Naive thymus-derived CD8-positive, alpha-beta T cell (primary cell): ENCODE results near the gene RITA1. TPM values are rescaled to one million over a fixed set of nuclear protein-coding genes. Genes with fewer than 3 reads are reported as not detected.
A peak's percentile ranks its signal among the peaks of the same experiment; 100 is the strongest.

Experiments used
- ATAC-seq, 2 donors: fragments of 150-1000 bp; cut with Tn5 transposase in 1 of 2; sonication (Bioruptor Pico), chemical (Tn5 transposase) in 1 of 2; 1 replicate in 1 of 2; 2 replicates in 1 of 2; pipeline ENCODE4 v1.10.0; 2021; ENCODE audit warnings: mild to moderate bottlenecking in 2 of 2, moderate library complexity in 2 of 2
- POLR2A ChIA-PET: fragments of 350-600 bp; sonication (Branson Sonifier 250); formaldehyde crosslinking; loops from one replicate; lab custom pipeline; 2021; ENCODE audit warnings: antibody characterized with exemption; lab: Charles Lee
- DNase-seq, 10 donors: peaks; one replicate each; pipeline versions ENCODE4 v3.0.0 to v3.0.0-alpha.2; 2020 to 2022
- H3K27ac Mint-ChIP-seq, 10 donors: one replicate each; pipeline ENCODE4 v1.8.0; 2020 to 2022; ENCODE audit warnings: mild to moderate bottlenecking in 10 of 10, mixed read lengths in 10 of 10, moderate library complexity in 4 of 10, inconsistent platforms in 1 of 10
- H3K27me3 Mint-ChIP-seq, 5 donors: one replicate each; pipeline ENCODE4 v1.8.0; 2021 to 2022; ENCODE audit warnings: mixed read lengths in 5 of 5
- H3K36me3 Mint-ChIP-seq, 3 donors: one replicate each; pipeline ENCODE4 v1.8.0; 2020 to 2022; ENCODE audit warnings: mixed read lengths in 3 of 3, mild to moderate bottlenecking in 2 of 3, inconsistent platforms in 1 of 3
- H3K4me1 Mint-ChIP-seq, 4 donors: one replicate each; pipeline ENCODE4 v1.8.0; 2021 to 2022; ENCODE audit warnings: mixed read lengths in 4 of 4
- H3K4me3 Mint-ChIP-seq, 10 donors: one replicate each; pipeline ENCODE4 v1.8.0; 2020 to 2022; ENCODE audit warnings: mild to moderate bottlenecking in 10 of 10, mixed read lengths in 10 of 10, moderate library complexity in 6 of 10, inconsistent platforms in 1 of 10
- H3K9me3 Mint-ChIP-seq, 9 donors: one replicate each; pipeline ENCODE4 v1.8.0; 2020 to 2022; ENCODE audit warnings: mixed read lengths in 9 of 9, mild to moderate bottlenecking in 3 of 9, inconsistent platforms in 1 of 9, moderate library complexity in 1 of 9
- polyA plus RNA-seq, 3 donors: library from polyadenylated mRNA; unstranded; fragments of 300-500 nt; fragmentation: Illumina TruSeq; gene quantifications; one replicate each; pipeline ENCODE4 v1.2.3, GENCODE V29; 2021
- total RNA-seq, 8 experiments: library from RNA in 2 of 8; stranded (reverse) in 2 of 8; gene quantifications; one replicate each; pipeline ENCODE4 v1.2.3 and lab custom pipeline; 2021 to 2026

RITA1 gene
- total and polyA plus RNA-seq, 5 experiments from 2014 or later = 12.8 to 26.2 (median 22.9) TPM

- no peak for ATAC-seq
- Mint-ChIP-seq H3K4me3 (peak overlapping the region; percentile 90 to 99 (median 95)), H3K4me1 (peaks cover 19 to 52% (median 39%) of the 10 kb centered on the region in 4 donors), H3K27ac (peak overlapping the region; percentile 88 to 98 (median 96)), H3K27me3 (no peaks in the 10 kb centered on the region), H3K36me3 (peaks cover 0 to 34% (median 5%) of the 10 kb centered on the region in 3 donors), H3K9me3 (no peaks in the 10 kb centered on the region)
- DNase-seq = no peak
- POLR2A ChIA-PET = interaction anchor here (0.6 to 3.0 kb wide), 11 partner anchors 10 to 207 kb away, joined by 3 to 19 read pairs (median 4); partner anchors contain the start of genes OAS2 and TPCN1
Measured at GRCh38 chr12:113186033-113186365, 478 bp downstream of the RITA1 start.

- POLR2A ChIA-PET = interaction anchor here (0.6 to 3.0 kb wide), 6 partner anchors 12 to 208 kb away, joined by 3 to 19 read pairs (median 4); partner anchors contain the start of genes OAS2 and TPCN1
- Mint-ChIP-seq H3K9me3 (no peaks in the 10 kb centered on the region), H3K4me3 (peak overlapping the region; percentile 90 to 99 (median 95)), H3K27ac (peak overlapping the region; percentile 88 to 98 (median 96)), H3K36me3 (peaks cover 3 to 36% (median 5%) of the 10 kb centered on the region in 3 donors), H3K27me3 (no peaks in the 10 kb centered on the region), H3K4me1 (peaks cover 16 to 50% (median 37%) of the 10 kb centered on the region in 4 donors)
- no peak for ATAC-seq
- no peak for DNase-seq
Measured at GRCh38 chr12:113186666-113187325, 1.3 kb downstream of the RITA1 start.

GRCh38 chr12:113189361-113189760 lies 3.8 kb downstream of the RITA1 start:
- Mint-ChIP-seq H3K9me3 (no peaks in the 10 kb centered on the region), H3K27ac (peak overlapping the region in 3 of 10 donors; percentile 12 to 82 (median 73)), H3K36me3 (peaks cover 3 to 37% (median 5%) of the 10 kb centered on the region in 3 donors), H3K27me3 (no peaks in the 10 kb centered on the region), H3K4me3 (no peak overlapping the region), H3K4me1 (peaks cover 15 to 31% (median 22%) of the 10 kb centered on the region in 4 donors)
- DNase-seq (no peak), ATAC-seq (no peak)
- POLR2A ChIA-PET = no interaction called here

- Mint-ChIP-seq H3K27me3 (no peaks in the 10 kb centered on the region), H3K4me1 (peaks cover 15 to 27% (median 20%) of the 10 kb centered on the region in 4 donors), H3K9me3 (no peaks in the 10 kb centered on the region), H3K36me3 (peaks cover 3 to 37% (median 5%) of the 10 kb centered on the region in 3 donors), H3K4me3 (no peak overlapping the region), H3K27ac (peak overlapping the region in 3 of 10 donors; percentile 35 to 77 (median 37))
- DNase-seq (no peak), ATAC-seq (no peak)
- POLR2A ChIA-PET = no interaction called here
Measured at GRCh38 chr12:113190761-113191160, 5.2 kb downstream of the RITA1 start.

- Mint-ChIP-seq H3K27me3 (no peaks in the 10 kb centered on the region), H3K27ac (no peak overlapping the region), H3K9me3 (no peaks in the 10 kb centered on the region), H3K36me3 (peaks cover 3 to 37% (median 5%) of the 10 kb centered on the region in 3 donors), H3K4me1 (peaks cover 12 to 24% (median 18%) of the 10 kb centered on the region in 4 donors), H3K4me3 (no peak overlapping the region)
- POLR2A ChIA-PET = no interaction called here
- ATAC-seq = no peak
- no peak for DNase-seq
Measured at GRCh38 chr12:113191227-113191626, 5.7 kb downstream of the RITA1 start.

- H3K27ac Mint-ChIP-seq = no peak overlapping the region
- ATAC-seq (no peak), DNase-seq (no peak)
- no peak overlapping the region for H3K4me3 Mint-ChIP-seq
- H3K9me3 Mint-ChIP-seq = no peaks in the 10 kb centered on the region
- POLR2A ChIA-PET = interaction anchor here (0.6 to 0.8 kb wide), 3 partner anchors 30 to 717 kb away, joined by 3 to 8 read pairs (median 4); no protein-coding TSS in a partner anchor
- peaks cover 0 to 25% (median 3%) of the 10 kb centered on the region in 3 donors for H3K36me3 Mint-ChIP-seq
- H3K27me3 Mint-ChIP-seq = no peaks in the 10 kb centered on the region
- peaks cover 0 to 12% (median 3%) of the 10 kb centered on the region in 4 donors for H3K4me1 Mint-ChIP-seq
Measured at GRCh38 chr12:113194971-113195391, 9.5 kb downstream of the RITA1 start.

- Mint-ChIP-seq H3K9me3 (no peaks in the 10 kb centered on the region), H3K27me3 (no peaks in the 10 kb centered on the region), H3K4me3 (no peak overlapping the region), H3K27ac (peak overlapping the region in 2 of 10 donors; percentile 2 to 67), H3K4me1 (peaks cover 0 to 12% (median 3%) of the 10 kb centered on the region in 4 donors), H3K36me3 (peaks cover 0 to 19% (median 3%) of the 10 kb centered on the region in 3 donors)
- ATAC-seq (no peak), DNase-seq (no peak)
- POLR2A ChIA-PET = interaction anchor here (0.8 to 1.1 kb wide), 2 partner anchors 22 to 37 kb away, joined by 3 to 5 read pairs; no protein-coding TSS in a partner anchor
Measured at GRCh38 chr12:113195598-113195997, 10.1 kb downstream of the RITA1 start.

- no peak overlapping the region for H3K27ac Mint-ChIP-seq
- POLR2A ChIA-PET = interaction anchor here (1.1 kb wide), 1 partner anchor 21 kb away, joined by 5 read pairs; no protein-coding TSS in a partner anchor
- DNase-seq = no peak
- peaks cover 0 to 10% (median 1%) of the 10 kb centered on the region in 3 donors for H3K36me3 Mint-ChIP-seq
- peaks cover 0 to 12% (median 4%) of the 10 kb centered on the region in 4 donors for H3K4me1 Mint-ChIP-seq
- H3K27me3 Mint-ChIP-seq = no peaks in the 10 kb centered on the region
- no peaks in the 10 kb centered on the region for H3K9me3 Mint-ChIP-seq
- no peak for ATAC-seq
- H3K4me3 Mint-ChIP-seq = no peak overlapping the region
Measured at GRCh38 chr12:113196582-113196981, 11.1 kb downstream of the RITA1 start.

- Mint-ChIP-seq H3K4me3 (no peak overlapping the region), H3K4me1 (peaks cover 0 to 12% (median 4%) of the 10 kb centered on the region in 4 donors), H3K36me3 (peaks cover 0 to 6% (median 0%) of the 10 kb centered on the region in 3 donors), H3K27ac (peak overlapping the region in 1 of 10 donors; percentile 46), H3K9me3 (no peaks in the 10 kb centered on the region), H3K27me3 (no peaks in the 10 kb centered on the region)
- ATAC-seq = peak; percentile 99 to 100
- DNase-seq = peak in 9 of 10 donors; percentile 34 to 79 (median 58)
- POLR2A ChIA-PET = interaction anchor here (0.6 to 1.1 kb wide), 4 partner anchors 12 to 75 kb away, joined by 3 to 5 read pairs (median 4); no protein-coding TSS in a partner anchor
Measured at GRCh38 chr12:113196990-113197389, 11.5 kb downstream of the RITA1 start.

- Mint-ChIP-seq H3K4me3 (no peak overlapping the region), H3K27me3 (no peaks in the 10 kb centered on the region), H3K27ac (peak overlapping the region in 1 of 10 donors; percentile 46), H3K4me1 (peaks cover 0 to 14% (median 4%) of the 10 kb centered on the region in 4 donors), H3K9me3 (no peaks in the 10 kb centered on the region), H3K36me3 (no peaks in the 10 kb centered on the region)
- POLR2A ChIA-PET = interaction anchor here (0.6 to 0.7 kb wide), 3 partner anchors 12 to 74 kb away, joined by 3 to 4 read pairs (median 4); no protein-coding TSS in a partner anchor
- ATAC-seq (no peak), DNase-seq (no peak)
Measured at GRCh38 chr12:113197518-113198077, 12.1 kb downstream of the RITA1 start.

GRCh38 chr12:113198296-113198695 lies 12.8 kb downstream of the RITA1 start:
- no peak for DNase-seq
- H3K9me3 Mint-ChIP-seq = no peaks in the 10 kb centered on the region
- no peaks in the 10 kb centered on the region for H3K36me3 Mint-ChIP-seq
- POLR2A ChIA-PET = no interaction called here
- no peaks in the 10 kb centered on the region for H3K27me3 Mint-ChIP-seq
- ATAC-seq = no peak
- peak overlapping the region in 3 of 10 donors; percentile 30 to 50 (median 50) for H3K27ac Mint-ChIP-seq
- peaks cover 0 to 14% (median 4%) of the 10 kb centered on the region in 4 donors for H3K4me1 Mint-ChIP-seq
- H3K4me3 Mint-ChIP-seq = no peak overlapping the region

- ATAC-seq = no peak
Measured at GRCh38 chr12:113200021-113200797, 14.7 kb downstream of the RITA1 start.

More at GRCh38 chr12:113200021-113200797, 14.7 kb downstream of the RITA1 start:
- Mint-ChIP-seq H3K4me3 (no peak overlapping the region), H3K27me3 (no peaks in the 10 kb centered on the region), H3K36me3 (no peaks in the 10 kb centered on the region), H3K27ac (no peak overlapping the region), H3K4me1 (peaks cover 0 to 17% (median 2%) of the 10 kb centered on the region in 4 donors), H3K9me3 (no peaks in the 10 kb centered on the region)
- DNase-seq = no peak
- POLR2A ChIA-PET = interaction anchor here (1.1 kb wide), 1 partner anchor 10 kb away, joined by 3 read pairs; no protein-coding TSS in a partner anchor
